K562 (cell line): ENCODE measurements around the gene ODC1. TPM values are rescaled to one million over a fixed set of nuclear protein-coding genes. Genes with fewer than 3 reads are reported as not detected.

Experiments
- CEBPB ChIP-seq: fragments of 450-650 bp; IDR thresholded peaks from 2 replicates; pipeline ENCODE4 v1.6.1; 2016; ENCODE audit warnings: missing genetic modification characterization, missing compliant biosample characterization
- IRF2 ChIP-seq: sonication (generic); formaldehyde crosslinking; IDR thresholded peaks from 2 replicates; pipeline ENCODE4 v1.8.1; 2022; ENCODE audit warnings: mild to moderate bottlenecking, missing genetic modification reagents
- KLF13 ChIP-seq: fragments of 450-650 bp; IDR thresholded peaks from 2 replicates; pipeline ENCODE4 v1.6.1; 2016; ENCODE audit warnings: missing genetic modification characterization, low read depth, mild to moderate bottlenecking, missing compliant biosample characterization, moderate library complexity, borderline replicate concordance
- KLF16 ChIP-seq: IDR thresholded peaks from 2 replicates; pipeline ENCODE4 v1.6.1; 2016; ENCODE audit warnings: antibody characterized with exemption
- NFYB ChIP-seq: IDR thresholded peaks from 2 replicates; pipeline ENCODE4 v1.6.1; 2011; ENCODE audit warnings: mild to moderate bottlenecking, moderate library complexity; ENCODE audit not compliant: insufficient read length; ENCODE audit errors: extremely low read depth
- NR2C2 ChIP-seq, 2 experiments: fragments of 200-800 bp in 1 of 2; sonication (Bioruptor generic) in 1 of 2; sonication (generic) in 1 of 2; formaldehyde crosslinking in 1 of 2; IDR thresholded peaks; 2 replicates each; pipeline versions ENCODE4 v1.6.1 to v1.8.0; 2016 to 2022; ENCODE audit warnings: mild to moderate bottlenecking in 1 of 2, missing compliant biosample characterization in 1 of 2, missing genetic modification characterization in 1 of 2, missing genetic modification reagents in 1 of 2
- RFX1 ChIP-seq: fragments of 450-650 bp; IDR thresholded peaks from 2 replicates; pipeline ENCODE4 v1.6.1; 2016; ENCODE audit warnings: mild to moderate bottlenecking, moderate library complexity
- SIN3A ChIP-seq, 2 experiments: fragments of 150-350 bp in 1 of 2; IDR thresholded peaks; 2 replicates each; pipeline ENCODE4 v1.6.1; 2011 to 2016; ENCODE audit warnings: borderline replicate concordance in 2 of 2, low read depth in 2 of 2, low read length in 2 of 2, mild to moderate bottlenecking in 2 of 2, moderate library complexity in 2 of 2; ENCODE audit not compliant: control insufficient read depth in 1 of 2
- SMC3 ChIP-seq: conservative IDR thresholded peaks from 2 replicates; pipeline ENCODE4 v1.6.1; 2011; ENCODE audit warnings: low read depth, low read length, improper control_type of control experiment; ENCODE audit not compliant: insufficient read depth
- TARDBP ChIP-seq: fragments of 450-650 bp; IDR thresholded peaks from 2 replicates; pipeline ENCODE4 v1.6.1; 2016
- XRCC5 ChIP-seq: fragments of 200-400 bp; formaldehyde crosslinking; IDR thresholded peaks from 2 replicates; pipeline ENCODE4 v1.6.1; 2017; ENCODE audit warnings: low read depth, mild to moderate bottlenecking, low read length
- ZFX ChIP-seq: sonication (generic); formaldehyde crosslinking; IDR thresholded peaks from 2 replicates; pipeline ENCODE4 v1.8.0; 2022; ENCODE audit warnings: mild to moderate bottlenecking, missing genetic modification reagents, moderate library complexity
- ZNF398 ChIP-seq: fragments of 250-450 bp; sonication (Bioruptor Pico); IDR thresholded peaks from 2 replicates; pipeline ENCODE4 v1.8.0; 2021; ENCODE audit warnings: moderate library complexity, mild to moderate bottlenecking, inconsistent platforms
- polyA plus RNA-seq, 8 experiments: library from polyadenylated mRNA; depleted of rRNA in 4 of 8; stranded (reverse) in 5 of 8; unstranded in 3 of 8; fragments of >200 nt; fragmentation: Nextera tagmentation in 2 of 8; fragmentation: Illumina TruSeq in 1 of 8; extraction: Ambion mirVana in 2 of 8; extraction: Trizol in 1 of 8; gene quantifications; 2 replicates each; pipeline versions ENCODE4 v1.2.1 to v1.2.3, GENCODE V29; 2011 to 2014; ENCODE audit warnings: inconsistent platforms in 1 of 8, missing spikeins in 1 of 8
- total RNA-seq, 7 experiments: library from RNA; depleted of rRNA in 6 of 7; stranded (reverse); fragments of >200 nt in 6 of 7; fragmentation: Illumina TruSeq in 2 of 7; extraction: Trizol in 2 of 7; gene quantifications; 2 replicates each; pipeline versions ENCODE4 v1.2.1 to v1.2.3, GENCODE V29; 2011 to 2021; ENCODE audit warnings: low replicate concordance in 1 of 7
- TF ChIP-seq, protein P1 (sequence below): sonication (generic); formaldehyde crosslinking; IDR thresholded peaks from 2 replicates; pipeline ENCODE4 v1.8.1; 2023; ENCODE audit warnings: mild to moderate bottlenecking, missing genetic modification reagents, moderate library complexity
- TF ChIP-seq, protein P2 (sequence below): fragments of 250-450 bp; sonication (Bioruptor Pico); IDR thresholded peaks from 2 replicates; pipeline ENCODE4 v1.8.0; 2021; ENCODE audit warnings: borderline replicate concordance, mild to moderate bottlenecking, moderate library complexity; ENCODE audit not compliant: poor library complexity, severe bottlenecking
- TF ChIP-seq, protein P3 (sequence below): sonication (generic); formaldehyde crosslinking; IDR thresholded peaks from 2 replicates; pipeline ENCODE4 v1.8.0; 2022; ENCODE audit warnings: mild to moderate bottlenecking, missing genetic modification reagents

Gene ODC1
- total and polyA plus RNA-seq, 9 of the 15 experiments (the other 6 are each of a cell fraction or from before 2014, with no cell fraction given) = 142 to 563 (median 457) TPM

DNA sequence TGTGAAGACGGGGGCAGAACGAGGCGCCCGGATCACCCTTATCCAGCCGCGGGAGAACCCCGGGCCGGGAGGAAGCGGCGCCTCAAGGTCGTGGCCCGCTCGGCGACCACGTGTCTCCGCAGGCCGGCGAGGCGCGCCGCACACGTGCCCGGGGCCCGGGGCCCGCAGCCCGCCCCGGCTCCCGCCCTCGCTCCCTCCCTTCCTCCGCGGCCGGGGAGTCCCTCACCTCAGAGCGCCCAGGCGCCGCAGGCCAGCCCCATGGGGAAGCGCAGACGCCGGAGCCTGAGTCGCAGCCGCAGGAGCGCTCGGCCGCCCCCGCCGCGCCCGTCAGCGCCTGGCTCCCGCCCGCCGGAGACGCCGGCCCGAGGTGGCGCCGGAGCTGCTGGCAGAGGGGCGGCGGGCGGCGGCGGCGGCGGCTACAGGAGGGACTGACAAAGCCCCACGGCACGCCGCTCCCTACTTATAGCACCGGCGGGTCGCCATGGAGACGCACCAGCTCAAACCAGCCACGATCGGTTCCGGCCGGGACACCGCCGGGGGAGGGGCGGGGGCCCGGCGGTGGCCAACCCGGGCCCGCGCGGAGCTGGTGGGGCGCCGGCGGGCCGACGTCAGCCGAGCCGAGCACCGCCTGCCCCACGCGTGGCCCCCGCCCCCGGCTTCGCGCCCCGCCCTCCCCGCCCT is at the start of gene ODC1 (continued):
- TF ChIP-seq, protein P1, sequence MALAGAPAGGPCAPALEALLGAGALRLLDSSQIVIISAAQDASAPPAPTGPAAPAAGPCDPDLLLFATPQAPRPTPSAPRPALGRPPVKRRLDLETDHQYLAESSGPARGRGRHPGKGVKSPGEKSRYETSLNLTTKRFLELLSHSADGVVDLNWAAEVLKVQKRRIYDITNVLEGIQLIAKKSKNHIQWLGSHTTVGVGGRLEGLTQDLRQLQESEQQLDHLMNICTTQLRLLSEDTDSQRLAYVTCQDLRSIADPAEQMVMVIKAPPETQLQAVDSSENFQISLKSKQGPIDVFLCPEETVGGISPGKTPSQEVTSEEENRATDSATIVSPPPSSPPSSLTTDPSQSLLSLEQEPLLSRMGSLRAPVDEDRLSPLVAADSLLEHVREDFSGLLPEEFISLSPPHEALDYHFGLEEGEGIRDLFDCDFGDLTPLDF (CRISPR knock-in tag) = peak; percentile 89; the same call in 1 of the 2 replicates
- peak; percentile 40 to 83; a peak in 2 of 4 replicates for TF ChIP-seq SIN3A (IDR thresholded peaks at IDR 0.05; ENCODE audit: borderline replicate concordance in 2 of 2, control insufficient read depth in 1 of 2, low read depth in 2 of 2, low read length in 2 of 2)
- TF ChIP-seq, protein P2, sequence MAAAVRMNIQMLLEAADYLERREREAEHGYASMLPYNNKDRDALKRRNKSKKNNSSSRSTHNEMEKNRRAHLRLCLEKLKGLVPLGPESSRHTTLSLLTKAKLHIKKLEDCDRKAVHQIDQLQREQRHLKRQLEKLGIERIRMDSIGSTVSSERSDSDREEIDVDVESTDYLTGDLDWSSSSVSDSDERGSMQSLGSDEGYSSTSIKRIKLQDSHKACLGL (CRISPR knock-in tag) = peak; percentile 95
- TF ChIP-seq, protein P3, sequence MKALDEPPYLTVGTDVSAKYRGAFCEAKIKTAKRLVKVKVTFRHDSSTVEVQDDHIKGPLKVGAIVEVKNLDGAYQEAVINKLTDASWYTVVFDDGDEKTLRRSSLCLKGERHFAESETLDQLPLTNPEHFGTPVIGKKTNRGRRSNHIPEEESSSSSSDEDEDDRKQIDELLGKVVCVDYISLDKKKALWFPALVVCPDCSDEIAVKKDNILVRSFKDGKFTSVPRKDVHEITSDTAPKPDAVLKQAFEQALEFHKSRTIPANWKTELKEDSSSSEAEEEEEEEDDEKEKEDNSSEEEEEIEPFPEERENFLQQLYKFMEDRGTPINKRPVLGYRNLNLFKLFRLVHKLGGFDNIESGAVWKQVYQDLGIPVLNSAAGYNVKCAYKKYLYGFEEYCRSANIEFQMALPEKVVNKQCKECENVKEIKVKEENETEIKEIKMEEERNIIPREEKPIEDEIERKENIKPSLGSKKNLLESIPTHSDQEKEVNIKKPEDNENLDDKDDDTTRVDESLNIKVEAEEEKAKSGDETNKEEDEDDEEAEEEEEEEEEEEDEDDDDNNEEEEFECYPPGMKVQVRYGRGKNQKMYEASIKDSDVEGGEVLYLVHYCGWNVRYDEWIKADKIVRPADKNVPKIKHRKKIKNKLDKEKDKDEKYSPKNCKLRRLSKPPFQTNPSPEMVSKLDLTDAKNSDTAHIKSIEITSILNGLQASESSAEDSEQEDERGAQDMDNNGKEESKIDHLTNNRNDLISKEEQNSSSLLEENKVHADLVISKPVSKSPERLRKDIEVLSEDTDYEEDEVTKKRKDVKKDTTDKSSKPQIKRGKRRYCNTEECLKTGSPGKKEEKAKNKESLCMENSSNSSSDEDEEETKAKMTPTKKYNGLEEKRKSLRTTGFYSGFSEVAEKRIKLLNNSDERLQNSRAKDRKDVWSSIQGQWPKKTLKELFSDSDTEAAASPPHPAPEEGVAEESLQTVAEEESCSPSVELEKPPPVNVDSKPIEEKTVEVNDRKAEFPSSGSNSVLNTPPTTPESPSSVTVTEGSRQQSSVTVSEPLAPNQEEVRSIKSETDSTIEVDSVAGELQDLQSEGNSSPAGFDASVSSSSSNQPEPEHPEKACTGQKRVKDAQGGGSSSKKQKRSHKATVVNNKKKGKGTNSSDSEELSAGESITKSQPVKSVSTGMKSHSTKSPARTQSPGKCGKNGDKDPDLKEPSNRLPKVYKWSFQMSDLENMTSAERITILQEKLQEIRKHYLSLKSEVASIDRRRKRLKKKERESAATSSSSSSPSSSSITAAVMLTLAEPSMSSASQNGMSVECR (CRISPR knock-in tag) = peak; percentile 86
- peak; percentile 26; the same call in 1 of the 2 replicates for TF ChIP-seq IRF2
- TF ChIP-seq XRCC5 = 0 out of 2 replicates have a peak, but pooled peaks have one; percentile 65
- TF ChIP-seq ZFX (CRISPR knock-in tag) = peak; percentile 52
- TF ChIP-seq CEBPB = no peak
- TF ChIP-seq SMC3 = no peak
- no peak for TF ChIP-seq TARDBP
- no peak for TF ChIP-seq ZNF398 (CRISPR knock-in tag)
- peak; percentile 99 for TF ChIP-seq KLF16
- TF ChIP-seq RFX1 = peak; percentile 83
- TF ChIP-seq NFYB = no peak
- TF ChIP-seq NR2C2 (CRISPR knock-in tag; IDR thresholded peaks at IDR 0.05) = peak; percentile 45; the same call in 1 of the 2 replicates
- TF ChIP-seq NR2C2 (tag; IDR thresholded peaks at IDR 0.05) = peak; percentile 68
- TF ChIP-seq KLF13 (tag) = peak; percentile 61; the same call in 1 of the 2 replicates
